Lung (tissue), 12 donors: ENCODE measurements around the gene PPP1R2B. TPM values are rescaled to one million over a fixed set of nuclear protein-coding genes. Genes with fewer than 3 reads are reported as not detected.
A peak's percentile ranks its signal among the peaks of the same experiment; 100 is the strongest.

ENCODE experiments used
- ATAC-seq: fragments of 200-7000 bp; cut with Tn5 transposase; one replicate; pipeline ENCODE4 v1.9.1; 2020; ENCODE audit warnings: moderate number of reproducible peaks; ENCODE audit not compliant: insufficient read depth, low FRiP score
- DNase-seq, 3 donors: peaks; one replicate each; pipeline ENCODE4 v3.0.0-alpha.2; 2013 to 2017
- H3K27ac ChIP-seq, 2 donors: one replicate each; pipeline ENCODE4 v1.5.1; 2013; ENCODE audit warnings: mild to moderate bottlenecking in 2 of 2, moderate library complexity in 2 of 2, control low read depth in 1 of 2, inconsistent platforms in 1 of 2, low read depth in 1 of 2, low read length in 1 of 2
- H3K27me3 ChIP-seq, 3 donors: one replicate each; pipeline ENCODE4 v1.5.1; 2013; ENCODE audit warnings: low read length in 2 of 3; ENCODE audit not compliant: control insufficient read depth in 3 of 3, insufficient read depth in 3 of 3
- H3K36me3 ChIP-seq, 4 donors: one replicate each; pipeline ENCODE4 v1.5.1; 2013; ENCODE audit warnings: low read length in 4 of 4, mild to moderate bottlenecking in 1 of 4, moderate library complexity in 1 of 4; ENCODE audit not compliant: control insufficient read depth in 4 of 4, insufficient read depth in 4 of 4
- H3K4me1 ChIP-seq, 5 donors: one replicate each; pipeline ENCODE4 v1.5.1; 2013; ENCODE audit warnings: low read length in 5 of 5, mild to moderate bottlenecking in 2 of 5, moderate library complexity in 1 of 5; ENCODE audit not compliant: control insufficient read depth in 5 of 5, insufficient read depth in 5 of 5
- H3K4me3 ChIP-seq: one replicate; pipeline ENCODE4 v1.5.1; 2013; ENCODE audit warnings: mild to moderate bottlenecking, control low read depth, moderate library complexity
- H3K9ac ChIP-seq, 2 donors: one replicate each; pipeline ENCODE4 v1.5.1; 2013; ENCODE audit warnings: low read length in 2 of 2, control low read depth in 1 of 2; ENCODE audit not compliant: insufficient read depth in 1 of 2
- H3K9me3 ChIP-seq, 4 donors: one replicate each; pipeline ENCODE4 v1.5.1; 2013; ENCODE audit warnings: low read length in 3 of 4, mild to moderate bottlenecking in 1 of 4, moderate library complexity in 1 of 4; ENCODE audit not compliant: control insufficient read depth in 4 of 4, insufficient read depth in 3 of 4
- CTCF ChIP-seq: IDR thresholded peaks from 2 replicates; pipeline ENCODE4 v1.5.1; 2012; ENCODE audit warnings: mild to moderate bottlenecking; ENCODE audit errors: control extremely low read depth, extremely low read depth
- WGBS, 2 donors: extraction: QIAGEN DNeasy Blood & Tissue Kit; methylation state at CpG; one replicate each; pipeline ENCODE4 v1.1.7; 2013; 5-methylcytosine and 5-hydroxymethylcytosine counted together
- polyA plus RNA-seq, 2 donors: library from polyadenylated mRNA; stranded (reverse); fragments of 200-250 nt; gene quantifications; one replicate each; pipeline ENCODE4 v1.2.1, GENCODE V29; 2013
- total RNA-seq, 2 donors: library from RNA; depleted of rRNA in 1 of 2; stranded (reverse); fragments of >200 nt in 1 of 2; gene quantifications; one replicate each; pipeline ENCODE4 v1.2.1, GENCODE V29; 2014 to 2021
- donor health status: control.
- donor health status: control.
- donor health status: Bipolar disorder and iron deficiency.
- donor health status: healthy.
- donor health status: DM: yes; HTN: yes; CAD: no.

PPP1R2B gene
- total and polyA plus RNA-seq, 4 donors, result 0.02 to 0.11 TPM; not detected in 2

- no peak for TF ChIP-seq CTCF
- no peak overlapping the region for H3K9ac ChIP-seq
- DNase-seq, result no peak
- no peaks in the 10 kb centered on the region for H3K9me3 ChIP-seq
- ATAC-seq, result no peak
- peaks cover 0 to 3% (median 0%) of the 10 kb centered on the region in 5 donors for H3K4me1 ChIP-seq
- 77 to 85% methylated on average over 7 of the region's 7 CpGs for WGBS, 2 donors
- H3K36me3 ChIP-seq, result no peaks in the 10 kb centered on the region
- no peak overlapping the region for H3K27ac ChIP-seq
- no peak overlapping the region for H3K4me3 ChIP-seq
- peaks cover 0 to 2% (median 0%) of the 10 kb centered on the region in 3 donors for H3K27me3 ChIP-seq
Measured at GRCh38 chr5:156819967-156820581, 30.0 kb upstream of the PPP1R2B start.

- Histone ChIP-seq H3K27ac (no peak overlapping the region), H3K9ac (no peak overlapping the region), H3K4me1 (peaks cover 0 to 3% (median 0%) of the 10 kb centered on the region in 5 donors), H3K4me3 (no peak overlapping the region), H3K36me3 (no peaks in the 10 kb centered on the region), H3K9me3 (no peaks in the 10 kb centered on the region), H3K27me3 (peaks cover 0 to 2% (median 0%) of the 10 kb centered on the region in 3 donors)
- WGBS, 2 donors, result 94 to 97% methylated on average over 4 of the region's 4 CpGs
- TF ChIP-seq CTCF, result no peak
- ATAC-seq, result no peak
- no peak for DNase-seq
Measured at GRCh38 chr5:156824241-156824640, 25.9 kb upstream of the PPP1R2B start.

- H3K4me3 ChIP-seq, result no peak overlapping the region
- H3K9me3 ChIP-seq, result no peaks in the 10 kb centered on the region
- TF ChIP-seq CTCF, result no peak
- 25 to 33% methylated on average over 2 of the region's 2 CpGs for WGBS, 2 donors
- DNase-seq (peak; percentile 38 to 84 (median 78)), ATAC-seq (no peak)
- no peak overlapping the region for H3K9ac ChIP-seq
- peaks cover 0 to 3% (median 0%) of the 10 kb centered on the region in 5 donors for H3K4me1 ChIP-seq
- peaks cover 0 to 2% (median 0%) of the 10 kb centered on the region in 3 donors for H3K27me3 ChIP-seq
- no peaks in the 10 kb centered on the region for H3K36me3 ChIP-seq
- H3K27ac ChIP-seq, result no peak overlapping the region
Measured at GRCh38 chr5:156824800-156825199, 25.3 kb upstream of the PPP1R2B start.

GRCh38 chr5:156825688-156826087, 24.4 kb upstream of the PPP1R2B start:
- WGBS, 2 donors, result 72 to 78% methylated on average over 3 of the region's 3 CpGs
- no peaks in the 10 kb centered on the region for H3K36me3 ChIP-seq
- ATAC-seq (no peak), DNase-seq (no peak)
- no peak overlapping the region for H3K9ac ChIP-seq
- H3K27ac ChIP-seq, result no peak overlapping the region
- no peak overlapping the region for H3K4me3 ChIP-seq
- no peak for TF ChIP-seq CTCF
- peaks cover 0 to 2% (median 0%) of the 10 kb centered on the region in 3 donors for H3K27me3 ChIP-seq
- H3K4me1 ChIP-seq, result peaks cover 0 to 3% (median 0%) of the 10 kb centered on the region in 5 donors
- H3K9me3 ChIP-seq, result no peaks in the 10 kb centered on the region
